Subcutaneous adipose tissue (tissue), 4 donors: Measurements from ENCODE around the gene SAMD13. TPM values are rescaled to one million over a fixed set of nuclear protein-coding genes. Genes with fewer than 3 reads are reported as not detected.

Source experiments
- CTCF ChIP-seq: fragments of 450-650 bp; IDR thresholded peaks from one replicate; pipeline ENCODE4 v1.5.1; 2016; ENCODE audit warnings: low read depth, mild to moderate bottlenecking, control low read depth, antibody characterized with exemption, moderate library complexity
- total RNA-seq, 4 donors: library from RNA; depleted of rRNA; stranded (reverse); fragments of >200 nt; gene quantifications; one replicate each; pipeline ENCODE4 v1.1.0, GENCODE V29; 2016

Gene SAMD13
- total RNA-seq, 4 donors from 2014 or later, result 0.98 to 4.6 (median 1.2) TPM

DNA sequence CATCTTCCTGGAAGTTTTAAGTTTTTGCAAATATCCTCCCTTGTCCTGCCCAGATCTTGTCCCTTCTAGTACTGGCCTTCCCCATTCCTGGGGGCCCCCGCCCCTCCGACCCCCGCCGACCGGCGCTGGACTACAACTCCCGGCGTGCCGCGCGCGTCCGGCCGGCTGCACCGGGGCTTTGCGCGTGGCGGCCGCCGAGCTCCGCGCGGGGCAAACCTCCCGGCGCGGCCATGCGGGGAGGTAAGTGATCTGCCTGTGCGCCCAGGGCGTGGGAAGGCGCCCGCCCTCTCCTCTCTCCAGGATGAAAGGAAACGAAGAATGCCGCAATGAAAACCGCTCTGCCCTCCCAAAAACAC, 3.2 kb upstream of the SAMD13 start:
- TF ChIP-seq CTCF, result no peak

DNA sequence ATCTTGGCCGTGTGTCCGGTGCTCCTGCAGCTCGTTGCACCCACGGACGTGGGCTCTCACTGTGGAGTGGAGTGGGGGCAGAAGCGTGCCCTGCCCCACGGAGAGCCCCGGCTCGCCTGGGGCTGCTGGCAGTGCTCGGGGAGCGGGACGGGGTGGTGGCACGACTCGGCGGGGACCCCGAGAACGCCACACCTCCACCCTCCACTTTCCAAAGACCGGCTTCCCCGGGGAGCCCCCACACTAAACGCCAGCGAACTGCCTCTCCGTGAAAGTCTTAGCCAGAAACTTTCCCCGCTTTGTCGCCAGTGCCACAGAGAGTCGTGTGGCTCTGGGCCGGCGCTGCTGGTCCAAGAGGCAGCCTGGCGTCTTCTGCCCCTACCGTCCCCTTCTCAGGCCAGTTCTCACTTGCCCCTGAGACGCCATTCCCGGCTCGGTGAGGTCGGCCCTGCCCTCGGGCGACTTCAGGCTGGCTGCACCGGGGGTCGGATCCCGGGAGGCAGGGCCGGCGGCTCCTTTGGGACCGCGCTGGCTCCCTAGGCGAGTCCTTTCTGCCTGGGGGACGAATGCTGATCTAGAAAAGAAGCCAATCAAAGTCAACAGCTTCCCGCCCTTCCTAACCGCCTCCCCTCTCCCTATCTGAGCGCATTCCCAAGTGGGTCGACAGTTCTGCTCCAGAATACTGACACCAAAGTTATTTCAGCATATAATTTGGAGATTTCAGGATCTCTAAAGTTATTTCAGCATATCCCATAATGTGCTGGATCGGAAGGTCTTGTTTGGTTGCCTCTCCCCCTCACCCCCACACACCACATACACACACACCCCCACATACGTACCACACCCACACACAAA, 2.6 kb upstream of the SAMD13 start:
- no peak for TF ChIP-seq CTCF

DNA sequence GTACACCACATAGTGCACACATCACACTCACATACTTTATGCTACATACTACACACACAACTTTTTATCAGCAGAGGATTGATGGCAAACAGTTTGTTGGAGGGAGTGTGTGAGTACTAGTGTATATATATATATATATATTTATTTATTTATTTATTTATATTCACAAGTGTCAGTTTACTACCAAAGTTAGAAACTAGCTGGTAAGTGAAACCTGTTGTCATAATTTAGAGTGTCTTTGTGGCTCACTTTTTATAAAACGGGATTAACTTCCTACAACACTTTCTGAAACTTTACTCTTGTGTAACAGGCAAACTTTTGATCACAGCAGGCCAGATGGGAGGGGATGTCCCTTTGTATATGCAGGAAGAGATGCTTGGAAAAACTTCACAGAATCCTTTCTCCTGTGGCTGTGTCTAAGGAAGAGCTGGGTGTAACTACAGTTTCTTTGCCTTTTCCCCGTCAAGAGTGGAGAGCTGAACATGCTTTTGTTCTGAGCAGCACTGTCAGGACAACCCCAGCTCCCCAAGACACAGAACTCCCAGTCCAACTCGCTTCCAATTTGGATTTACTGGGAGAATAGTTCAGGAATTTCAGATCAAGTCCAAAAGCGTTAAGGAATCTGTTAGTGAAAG, 1.9 kb upstream of the SAMD13 start:
- TF ChIP-seq CTCF, result no peak

DNA sequence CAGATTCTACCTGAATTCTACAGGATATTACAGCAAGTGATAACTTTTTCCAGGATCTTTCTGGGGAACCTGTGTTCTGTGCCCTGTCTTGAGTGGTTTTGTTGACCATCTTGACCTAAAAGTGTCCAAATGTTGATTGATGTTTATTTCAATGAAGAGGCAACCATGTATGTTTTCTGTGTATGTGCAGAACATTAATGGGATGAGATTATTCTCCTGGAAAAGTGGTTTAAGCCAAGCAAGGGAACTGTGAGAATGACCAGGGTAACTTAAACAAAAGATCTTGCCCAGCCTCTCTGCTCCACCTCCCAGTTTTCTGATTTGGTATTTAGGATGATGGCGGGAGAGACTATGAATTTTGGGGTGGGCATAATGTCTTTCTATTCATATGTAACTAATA, 1.0 kb upstream of the SAMD13 start:
- TF ChIP-seq CTCF, result no peak

DNA sequence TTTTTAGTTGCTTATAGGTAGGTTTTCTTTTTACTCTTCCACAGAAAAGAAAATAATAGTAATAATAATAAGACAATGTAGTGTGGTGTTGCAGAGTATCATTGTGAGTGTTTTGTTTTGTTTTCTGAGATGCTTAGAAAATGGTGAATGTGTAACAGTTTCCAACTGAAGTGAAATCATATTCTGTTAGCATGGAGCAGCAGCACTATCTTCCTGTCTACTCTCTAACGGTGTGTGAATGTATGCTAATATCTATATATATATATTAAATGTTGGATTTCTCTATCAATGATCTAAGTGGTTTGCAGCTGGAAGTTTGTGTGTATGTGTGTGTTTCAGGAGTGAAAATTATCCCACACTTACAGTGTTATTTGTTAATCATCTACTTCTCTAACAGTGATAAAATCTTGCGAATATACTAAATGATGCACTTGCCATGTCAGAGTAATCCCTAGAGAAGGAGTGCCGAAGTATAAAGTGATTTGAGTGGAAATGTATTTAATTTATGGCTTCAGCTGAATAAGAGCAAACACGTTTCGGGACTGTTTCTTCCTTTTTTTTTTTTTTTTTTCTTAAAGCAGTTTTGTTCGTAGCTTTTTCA, 377 bp downstream of the SAMD13 start:
- TF ChIP-seq CTCF, result no peak

DNA sequence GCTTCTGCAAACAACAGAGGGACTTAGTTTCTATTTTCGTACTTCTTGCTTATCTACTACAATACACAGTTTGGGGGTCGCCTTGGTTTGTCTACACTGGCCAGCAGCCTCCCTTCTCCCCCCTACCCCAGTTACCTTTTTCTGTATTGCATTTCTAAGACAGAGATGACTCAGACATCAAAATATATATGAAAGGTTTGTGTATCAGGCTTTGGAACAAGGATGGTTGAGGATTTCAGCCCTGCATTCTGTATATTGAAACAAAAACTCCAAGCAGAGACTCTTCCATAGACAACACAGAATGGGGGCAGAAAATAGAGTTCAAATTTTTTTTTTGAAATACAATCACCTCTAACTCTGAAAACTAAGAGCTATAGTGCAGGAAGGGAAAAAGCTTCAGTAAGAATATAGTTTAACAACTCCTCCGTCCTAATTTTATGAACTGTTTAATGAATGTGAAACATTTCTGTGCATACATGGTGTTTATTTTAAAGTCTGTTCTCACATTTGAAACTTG, 1.9 kb downstream of the SAMD13 start:
- no peak for TF ChIP-seq CTCF

DNA sequence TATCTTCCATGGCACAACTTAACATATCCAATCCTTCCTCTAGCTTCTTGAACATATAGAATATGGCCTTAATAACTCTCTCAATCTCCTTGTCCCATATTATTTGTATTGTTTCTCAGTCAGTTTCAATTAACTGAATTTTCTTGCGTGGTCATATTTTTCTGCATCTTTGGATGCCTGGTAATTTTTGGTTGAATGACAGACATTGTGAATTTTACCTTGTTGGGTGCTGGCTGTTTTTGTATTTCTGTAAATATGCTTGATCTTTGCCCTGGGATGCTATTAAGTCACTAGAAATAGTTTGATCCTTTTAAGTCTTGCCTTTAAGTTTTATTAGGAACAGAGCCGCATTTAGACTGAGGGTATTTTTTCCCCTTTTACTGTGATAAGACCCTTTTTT, 5.9 kb downstream of the SAMD13 start:
- no peak for TF ChIP-seq CTCF
